HepG2 (cell line): ENCODE data around the gene NSD2. TPM values are rescaled to one million over a fixed set of nuclear protein-coding genes. Genes with fewer than 3 reads are reported as not detected.

Experiments used
- ATAC-seq: fragments of 200-7000 bp; cut with Tn5 transposase; 3 replicates; pipeline ENCODE4 v1.9.1; 2020; ENCODE audit warnings: mild to moderate bottlenecking, moderate library complexity
- BruUV-seq: library from RNA; stranded (reverse); fragments of 400-500 nt; replicated peaks from 2 replicates; lab custom pipeline; 2021; lab: Mats Ljungman, UMichigan
- CTCF ChIA-PET: fragments of 300-600 bp; formaldehyde crosslinking; extraction: SDS; loops from one replicate; lab custom pipeline; 2021; ENCODE audit warnings: low total read pairs, inconsistent platforms, low intra/inter-chr PET ratio; lab: Yijun Ruan, JAX
- POLR2A ChIA-PET: fragments of 350-600 bp; sonication (Branson Sonifier 250); formaldehyde crosslinking; loops from one replicate; lab custom pipeline; 2020; ENCODE audit warnings: antibody characterized with exemption, inconsistent platforms; lab: Yijun Ruan, JAX
- DNase-seq: peaks from one replicate; pipeline ENCODE4 v3.0.0-alpha.2; 2015; ENCODE audit warnings: low spot score
- FAIRE-seq: peaks from 3 replicates; lab custom pipeline; 2011; peaks lifted over from hg19 to GRCh38; lab: Jason Lieb, UNC
- H2AFZ ChIP-seq: one replicate; pipeline ENCODE4 v1.6.1; 2011; ENCODE audit warnings: low read length, inconsistent platforms
- H3K27ac ChIP-seq: fragments of 300-600 bp; 3 replicates; pipeline ENCODE4 v1.8.0; 2011; ENCODE audit warnings: mixed run types, mild to moderate bottlenecking, mixed read lengths, low read length, inconsistent platforms; ENCODE audit not compliant: insufficient read depth; ENCODE audit errors: extremely low read length
- H3K27me3 ChIP-seq, 2 experiments: fragments of 200-600 bp in 1 of 2; 2 replicates in 1 of 2; 3 replicates in 1 of 2; pipeline versions ENCODE4 v1.6.0 to v1.8.0; 2011; ENCODE audit warnings: low read length in 2 of 2, mild to moderate bottlenecking in 2 of 2, moderate library complexity in 2 of 2, inconsistent platforms in 1 of 2; ENCODE audit not compliant: insufficient read depth in 2 of 2, control insufficient read depth in 1 of 2
- H3K36me3 ChIP-seq, 2 experiments: fragments of 200-600 bp in 1 of 2; replicated peaks in 1 of 2; 2 replicates in 1 of 2; 3 replicates in 1 of 2; pipeline versions ENCODE4 v1.5.1 to v1.8.0; 2011; ENCODE audit warnings: low read length in 2 of 2, inconsistent platforms in 1 of 2; ENCODE audit not compliant: insufficient read depth in 2 of 2, control insufficient read depth in 1 of 2
- H3K4me1 ChIP-seq: 2 replicates; pipeline ENCODE4 v1.5.1; 2012; ENCODE audit warnings: low read length, inconsistent platforms; ENCODE audit not compliant: insufficient read depth
- H3K4me2 ChIP-seq: 2 replicates; pipeline ENCODE4 v1.6.0; 2011; ENCODE audit warnings: low read depth, low read length, inconsistent platforms
- H3K4me3 ChIP-seq, 3 experiments: fragments of 200-600 bp in 1 of 3; sonication (generic), shearing (Covaris generic) in 1 of 3; replicated peaks in 1 of 3; 2 replicates each; pipeline ENCODE4 v1.5.1; 2011 to 2016; ENCODE audit warnings: low read length in 3 of 3, inconsistent platforms in 2 of 3, low read depth in 2 of 3, mild to moderate bottlenecking in 2 of 3, control low read depth in 1 of 3, mixed read lengths in 1 of 3; ENCODE audit not compliant: insufficient read depth in 1 of 3
- H3K79me2 ChIP-seq: one replicate; pipeline ENCODE4 v1.6.1; 2011; ENCODE audit warnings: low read length, inconsistent platforms; ENCODE audit not compliant: insufficient read depth
- H3K9ac ChIP-seq: 2 replicates; pipeline ENCODE4 v1.6.0; 2011; ENCODE audit warnings: mild to moderate bottlenecking, low read depth, low read length, inconsistent platforms; ENCODE audit not compliant: insufficient read depth
- H3K9me3 ChIP-seq: 2 replicates; pipeline ENCODE4 v1.5.1; 2012; ENCODE audit warnings: mild to moderate bottlenecking, low read length
- H4K20me1 ChIP-seq: 2 replicates; pipeline ENCODE4 v1.6.0; 2011; ENCODE audit warnings: inconsistent platforms, mild to moderate bottlenecking, low read length, moderate library complexity; ENCODE audit not compliant: insufficient read depth
- BHLHE40 ChIP-seq: IDR thresholded peaks from 2 replicates; pipeline ENCODE4 v1.6.1; 2011; ENCODE audit warnings: low read length, improper control_type of control experiment
- PLSCR1 ChIP-seq: sonication (generic); formaldehyde crosslinking; IDR thresholded peaks from 2 replicates; pipeline ENCODE4 v1.5.0; 2020; ENCODE audit warnings: missing genetic modification reagents, mild to moderate bottlenecking, borderline replicate concordance
- RBM22 ChIP-seq: fragments of 200-400 bp; formaldehyde crosslinking; optimal IDR thresholded peaks from 2 replicates; pipeline ENCODE3; 2017; ENCODE audit warnings: mild to moderate bottlenecking, low read length, moderate library complexity
- SATB2 ChIP-seq: sonication (generic); formaldehyde crosslinking; IDR thresholded peaks from 2 replicates; pipeline ENCODE4 v1.5.0; 2020; ENCODE audit warnings: missing genetic modification reagents
- SMAD1 ChIP-seq: sonication (generic); formaldehyde crosslinking; IDR thresholded peaks from 2 replicates; pipeline ENCODE4 v1.4.0; 2020; ENCODE audit warnings: missing genetic modification reagents, low read depth, mild to moderate bottlenecking, borderline replicate concordance
- TRIM22 ChIP-seq: fragments of 450-650 bp; IDR thresholded peaks from 2 replicates; pipeline ENCODE4 v1.6.1; 2017
- ZNF501 ChIP-seq: sonication (generic); formaldehyde crosslinking; IDR thresholded peaks from 2 replicates; pipeline ENCODE4 v1.5.1; 2020; ENCODE audit warnings: mild to moderate bottlenecking, moderate library complexity, missing genetic modification reagents
- ZNF513 ChIP-seq: sonication (generic); formaldehyde crosslinking; conservative IDR thresholded peaks from 2 replicates; pipeline ENCODE4 v1.5.0; 2020; ENCODE audit warnings: missing genetic modification reagents
- ZNF577 ChIP-seq: sonication (generic); formaldehyde crosslinking; IDR thresholded peaks from 2 replicates; pipeline ENCODE4 v1.4.0; 2020; ENCODE audit warnings: mild to moderate bottlenecking, low read depth, missing genetic modification reagents, borderline replicate concordance
- ZNF704 ChIP-seq: sonication (generic); formaldehyde crosslinking; IDR thresholded peaks from 2 replicates; pipeline ENCODE4 v1.8.1; 2023; ENCODE audit warnings: mild to moderate bottlenecking, inconsistent platforms, moderate library complexity, missing genetic modification reagents, borderline replicate concordance
- WGBS: methylation state at CpG from one replicate; pipeline ENCODE4 v1.1.6; 2017; ENCODE audit warnings: low lambda C conversion rate; 5-methylcytosine and 5-hydroxymethylcytosine counted together
- in situ Hi-C: cut with HindIII; loops from 2 replicates; pipeline ENCODE4 v1.10.0; 2017; ENCODE audit warnings: low pct_unique_long_range_greater_than_20kb; ENCODE audit not compliant: extremely low pct_ligation_motif_present
- intact Hi-C: fragments of 100-400 bp; cut with micrococcal nuclease; formaldehyde crosslinking; loops from one replicate; pipeline ENCODE4 v1.10.0; 2022; ENCODE audit not compliant: unreplicated experiment
- polyA plus RNA-seq, 8 experiments: library from polyadenylated mRNA; depleted of rRNA in 3 of 8; stranded (reverse) in 7 of 8; unstranded in 1 of 8; fragments of >200 nt; fragmentation: Illumina TruSeq in 4 of 8; extraction: Trizol in 4 of 8; gene quantifications; 2 replicates each; pipeline versions ENCODE4 v1.2.1 to v1.2.3, GENCODE V29; 2011 to 2016; ENCODE audit warnings: low read depth in 4 of 8, missing spikeins in 1 of 8, mixed read lengths in 1 of 8; ENCODE audit not compliant: insufficient read depth in 1 of 8
- total RNA-seq, 5 experiments: library from RNA; depleted of rRNA; stranded (reverse); fragments of >200 nt; fragmentation: Illumina TruSeq; extraction: Trizol; gene quantifications; 2 replicates each; pipeline ENCODE4 v1.2.3, GENCODE V29; 2016; ENCODE audit warnings: low read depth in 1 of 5

The NSD2 gene
- total and polyA plus RNA-seq, 2 of the 13 experiments (the other 11 are each of a cell fraction or from before 2014, with no cell fraction given) = 22.0 to 65.9 TPM

GRCh38 chr4:1922821-1923220 is 51.6 kb downstream of the NSD2 start:
- Histone ChIP-seq H3K9ac (no peak overlapping the region), H3K4me3 (no peak overlapping the region), H3K4me2 (no peak overlapping the region), H3K27ac (no peak overlapping the region), H3K27me3 (no peaks in the 10 kb centered on the region), H3K9me3 (no peaks in the 10 kb centered on the region), H2AFZ (no peak overlapping the region), H3K36me3 (peaks cover 16 to 44% of the 10 kb centered on the region in 2 experiments), H3K79me2 (no peaks in the 10 kb centered on the region), H3K4me1 (no peaks in the 10 kb centered on the region), H4K20me1 (no peaks in the 10 kb centered on the region)
- DNase-seq (no peak), ATAC-seq (no peak), FAIRE-seq (no peak)
- POLR2A ChIA-PET = no interaction called here
- peak; percentile 48 for TF ChIP-seq RBM22
- TF ChIP-seq ZNF704 (CRISPR knock-in tag) = no peak
- WGBS = 95% methylated on average over 7 of the region's 7 CpGs
- CTCF ChIA-PET = no interaction called here
- intact Hi-C loops (no loop called here), in situ Hi-C loops (no loop called here)
- no TSS peak for BruUV-seq

- no peaks in the 10 kb centered on the region; a peak in 1 of 5 replicates for H3K27me3 ChIP-seq
- in situ Hi-C loops = no loop called here
- H2AFZ ChIP-seq = no peak overlapping the region
- H3K4me1 ChIP-seq = no peaks in the 10 kb centered on the region
- DNase-seq (no peak), ATAC-seq (no peak), FAIRE-seq (no peak)
- H3K4me2 ChIP-seq = no peak overlapping the region
- ChIA-PET POLR2A (no interaction called here), CTCF (no interaction called here)
- H3K9me3 ChIP-seq = no peaks in the 10 kb centered on the region
- H4K20me1 ChIP-seq = peaks cover 3% of the 10 kb centered on the region; the same call in 1 of the 2 replicates
- BruUV-seq = no TSS peak
- no peak overlapping the region for H3K27ac ChIP-seq
- H3K79me2 ChIP-seq = no peaks in the 10 kb centered on the region
- intact Hi-C loops = no loop called here
- no peak overlapping the region for H3K9ac ChIP-seq
- H3K36me3 ChIP-seq = peaks cover 25 to 56% of the 10 kb centered on the region in 2 experiments
- 80% methylated on average over 3 of the region's 3 CpGs for WGBS
- H3K4me3 ChIP-seq = no peak overlapping the region
- no peak for TF ChIP-seq BHLHE40
- TF ChIP-seq PLSCR1 = no peak
- TF ChIP-seq SATB2 (CRISPR knock-in tag) = no peak
- TF ChIP-seq ZNF577 (CRISPR knock-in tag) = no peak
- TF ChIP-seq SMAD1 (CRISPR knock-in tag) = no peak
- no peak for TF ChIP-seq ZNF513 (CRISPR knock-in tag)
- TF ChIP-seq TRIM22 = no peak
- no peak for TF ChIP-seq ZNF501
- TF ChIP-seq, all 625 proteins: peak for 0
Observed at GRCh38 chr4:1927675-1928074, 56.5 kb downstream of the NSD2 start.
